ENCODE results near the gene ABCA10.

Gene ABCA10

GRCh38 chr17:69232650-69233049 lies 4.0 kb upstream of the ABCA10 start:
- H3K27ac Mint-ChIP-seq = no peak overlapping the region
- peaks cover 8% of the 10 kb centered on the region for H3K36me3 Mint-ChIP-seq (ENCODE audit: low read depth)
- H3K9me3 Mint-ChIP-seq = peaks cover 18% of the 10 kb centered on the region
- no peak for TF ChIP-seq CTCF (IDR thresholded peaks at IDR 0.05; ENCODE audit: unreplicated experiment in 3 of 3)
- no peak overlapping the region for H3K4me3 Mint-ChIP-seq
- H3K27me3 Mint-ChIP-seq (ENCODE audit: low read depth) = no peaks in the 10 kb centered on the region
- peaks cover 6% of the 10 kb centered on the region for H3K4me1 Mint-ChIP-seq

DNA sequence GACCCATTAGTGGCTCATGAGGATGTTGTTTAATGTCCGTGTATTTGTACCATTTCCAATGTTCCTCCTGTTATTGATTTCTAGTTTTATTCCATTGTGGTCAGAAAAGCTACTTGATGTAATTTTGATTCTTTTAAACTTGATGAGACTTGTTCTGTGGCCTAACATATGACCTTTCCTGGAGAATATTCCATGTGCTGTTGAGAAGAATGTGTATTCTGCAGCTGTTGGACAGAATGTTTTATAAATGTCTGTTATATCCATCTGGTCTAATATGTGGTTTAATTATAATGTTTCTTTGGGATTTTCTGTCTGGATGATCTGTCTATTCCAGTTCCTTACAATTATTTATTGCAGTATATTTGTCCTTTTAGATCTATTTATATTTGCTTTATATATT lies 2.9 kb upstream of the ABCA10 start:
- Mint-ChIP-seq H3K9me3 (peaks cover 18% of the 10 kb centered on the region), H3K27me3 (ENCODE audit: low read depth) (no peaks in the 10 kb centered on the region), H3K36me3 (ENCODE audit: low read depth) (peaks cover 8% of the 10 kb centered on the region), H3K27ac (no peak overlapping the region), H3K4me1 (peaks cover 6% of the 10 kb centered on the region), H3K4me3 (no peak overlapping the region)
- no peak for TF ChIP-seq CTCF (IDR thresholded peaks at IDR 0.05; ENCODE audit: unreplicated experiment in 3 of 3)

- H3K4me3 Mint-ChIP-seq = no peak overlapping the region
- H3K27ac Mint-ChIP-seq = no peak overlapping the region
- H3K9me3 Mint-ChIP-seq = peaks cover 18% of the 10 kb centered on the region
- no peak for TF ChIP-seq CTCF (IDR thresholded peaks at IDR 0.05; ENCODE audit: unreplicated experiment in 3 of 3)
- peaks cover 6% of the 10 kb centered on the region for H3K4me1 Mint-ChIP-seq
- no peaks in the 10 kb centered on the region for H3K27me3 Mint-ChIP-seq (ENCODE audit: low read depth)
- H3K36me3 Mint-ChIP-seq (ENCODE audit: low read depth) = peaks cover 8% of the 10 kb centered on the region
These were observed 2.3 kb upstream of the ABCA10 start for GRCh38 chr17:69230939-69231338.

GRCh38 chr17:69228018-69228417 lies 606 bp downstream of the ABCA10 start:
- Mint-ChIP-seq H3K27ac (no peak overlapping the region), H3K4me3 (peak overlapping the region in 1 of 3 experiments; percentile 43)

DNA sequence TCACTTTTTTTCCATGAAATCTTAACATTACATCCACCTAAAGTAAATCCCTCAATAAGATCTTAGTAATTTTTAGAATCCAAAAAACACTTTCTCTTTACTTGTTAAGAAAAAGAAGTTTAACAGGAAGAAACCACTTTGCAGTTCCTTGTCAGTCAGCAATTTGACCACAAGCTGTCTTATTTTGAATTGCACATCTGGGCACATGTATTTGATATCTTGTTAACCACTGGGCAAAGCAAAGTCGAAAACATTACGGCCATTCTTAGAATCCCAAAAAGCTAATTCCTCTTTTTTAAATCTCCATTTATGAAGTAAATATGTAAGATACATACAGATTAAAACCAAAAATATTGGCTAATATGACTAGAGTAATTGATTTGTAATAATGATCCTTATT lies 1.1 kb downstream of the ABCA10 start:
- H3K4me1 Mint-ChIP-seq = no peaks in the 10 kb centered on the region
- peaks cover 10% of the 10 kb centered on the region for H3K9me3 Mint-ChIP-seq
- H3K4me3 Mint-ChIP-seq = peak overlapping the region in 1 of 3 experiments; percentile 10
- H3K36me3 Mint-ChIP-seq (ENCODE audit: low read depth) = no peaks in the 10 kb centered on the region
- no peak overlapping the region for H3K27ac Mint-ChIP-seq
- no peaks in the 10 kb centered on the region for H3K27me3 Mint-ChIP-seq (ENCODE audit: low read depth)
- no peak for TF ChIP-seq CTCF (IDR thresholded peaks at IDR 0.05; ENCODE audit: unreplicated experiment in 3 of 3)

More at GRCh38 chr17:69228018-69228417, 606 bp downstream of the ABCA10 start:
- Mint-ChIP-seq H3K9me3 (peaks cover 12% of the 10 kb centered on the region), H3K36me3 (ENCODE audit: low read depth) (peaks cover 1% of the 10 kb centered on the region), H3K4me1 (no peaks in the 10 kb centered on the region), H3K27me3 (ENCODE audit: low read depth) (no peaks in the 10 kb centered on the region)
- no peak for TF ChIP-seq CTCF (IDR thresholded peaks at IDR 0.05; ENCODE audit: unreplicated experiment in 3 of 3)

DNA sequence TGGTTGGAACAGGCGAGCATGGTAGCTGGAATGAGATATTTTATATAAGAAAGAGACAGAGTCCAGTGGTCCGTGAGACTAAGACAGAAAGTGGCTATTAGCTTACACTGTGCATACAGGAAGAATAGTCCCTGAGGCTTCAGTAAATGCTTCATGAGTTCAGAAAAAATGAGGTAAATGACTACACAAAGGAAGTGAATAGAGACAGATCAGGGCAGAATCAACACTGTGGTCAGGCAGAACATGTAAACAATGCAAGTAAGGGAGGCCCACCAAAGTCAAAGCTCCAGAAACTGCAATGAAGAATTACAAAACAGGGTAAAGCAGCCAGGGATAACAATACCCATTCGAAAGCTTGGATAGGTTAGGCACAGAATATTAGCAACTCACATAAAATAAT lies 4.8 kb downstream of the ABCA10 start:
- H3K4me1 Mint-ChIP-seq = no peaks in the 10 kb centered on the region
- H3K27me3 Mint-ChIP-seq (ENCODE audit: low read depth) = no peaks in the 10 kb centered on the region
- no peak overlapping the region for H3K27ac Mint-ChIP-seq
- H3K36me3 Mint-ChIP-seq (ENCODE audit: low read depth) = no peaks in the 10 kb centered on the region
- H3K4me3 Mint-ChIP-seq = no peak overlapping the region
- TF ChIP-seq CTCF (IDR thresholded peaks at IDR 0.05; ENCODE audit: unreplicated experiment in 3 of 3) = no peak
- no peaks in the 10 kb centered on the region for H3K9me3 Mint-ChIP-seq
